Measurements from ENCODE around the gene DAB2IP. TPM values are rescaled to one million over a fixed set of nuclear protein-coding genes. Genes with fewer than 3 reads are reported as not detected.

Gene DAB2IP
- total RNA-seq, 6 experiments from 2014 or later = 23.0 to 28.2 (median 25.7) TPM

- Mint-ChIP-seq H3K9me3 (no peaks in the 10 kb centered on the region), H3K4me3 (no peak overlapping the region), H3K27me3 (ENCODE audit: insufficient read depth) (no peaks in the 10 kb centered on the region), H3K4me1 (ENCODE audit: low read depth) (peaks cover 36% of the 10 kb centered on the region), H3K27ac (peak overlapping the region; percentile 45; the same call in 1 of the 2 replicates), H3K36me3 (ENCODE audit: low read depth) (no peaks in the 10 kb centered on the region)
- no peak for TF ChIP-seq CTCF (IDR thresholded peaks at IDR 0.05)
- no peak for DNase-seq
These were observed 91.5 kb downstream of the DAB2IP start for GRCh38 chr9:121742923-121743322.

- DNase-seq = peak; percentile 92
- H3K27ac Mint-ChIP-seq = no peak overlapping the region
- peak; percentile 28 for TF ChIP-seq CTCF (IDR thresholded peaks at IDR 0.05)
These were observed 92.1 kb downstream of the DAB2IP start for GRCh38 chr9:121743441-121744001.

DNA sequence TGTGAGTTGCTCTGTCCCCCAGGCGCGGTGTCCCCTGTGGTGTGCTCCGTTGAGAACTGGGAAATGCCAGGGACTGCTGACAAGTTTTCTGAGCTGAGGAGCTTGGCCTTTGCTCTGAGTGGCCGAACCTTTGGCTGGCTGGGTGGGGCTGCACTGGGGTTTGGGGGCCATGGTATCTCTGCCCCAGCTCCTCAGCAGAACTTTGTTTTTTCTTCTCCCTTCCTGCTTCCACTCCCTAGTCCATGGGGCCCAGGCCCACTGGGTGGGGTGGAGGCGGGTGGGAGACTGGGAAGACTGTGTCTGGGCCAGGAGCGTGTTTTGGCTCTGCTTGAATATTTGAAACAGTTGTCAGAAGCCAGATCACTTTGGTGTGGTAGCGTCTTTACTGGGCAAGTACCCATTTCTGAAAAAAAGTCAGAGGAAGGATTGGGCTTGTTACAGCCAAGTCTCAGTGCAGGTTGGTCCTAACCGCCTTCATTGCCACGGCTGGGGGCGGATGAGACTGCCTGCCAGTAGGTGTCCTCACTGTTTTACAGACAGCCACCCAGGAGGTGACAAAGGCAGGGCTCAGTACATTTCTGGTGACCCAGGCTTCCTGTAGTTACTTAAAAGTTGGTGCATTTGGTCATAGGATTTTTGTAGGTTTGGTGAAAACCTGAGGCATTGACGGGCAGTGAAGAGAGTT is 92.7 kb downstream of the DAB2IP start:
- Mint-ChIP-seq H3K4me3 (no peak overlapping the region), H3K27me3 (ENCODE audit: insufficient read depth) (no peaks in the 10 kb centered on the region), H3K36me3 (ENCODE audit: low read depth) (no peaks in the 10 kb centered on the region), H3K27ac (no peak overlapping the region), H3K9me3 (no peaks in the 10 kb centered on the region), H3K4me1 (ENCODE audit: low read depth) (peaks cover 38% of the 10 kb centered on the region)
- peak; percentile 73 for TF ChIP-seq CTCF (IDR thresholded peaks at IDR 0.05)
- peak; percentile 64 for DNase-seq

More at GRCh38 chr9:121743441-121744001, 92.1 kb downstream of the DAB2IP start:
- Mint-ChIP-seq H3K9me3 (no peaks in the 10 kb centered on the region), H3K4me1 (ENCODE audit: low read depth) (peaks cover 38% of the 10 kb centered on the region), H3K36me3 (ENCODE audit: low read depth) (no peaks in the 10 kb centered on the region), H3K4me3 (no peak overlapping the region), H3K27me3 (ENCODE audit: insufficient read depth) (no peaks in the 10 kb centered on the region)

- no peaks in the 10 kb centered on the region for H3K9me3 Mint-ChIP-seq
- no peaks in the 10 kb centered on the region for H3K36me3 Mint-ChIP-seq (ENCODE audit: low read depth)
- DNase-seq = peak; percentile 37
These were observed 93.4 kb downstream of the DAB2IP start for GRCh38 chr9:121744687-121745395.

GRCh38 chr9:121745396-121745695 is 93.9 kb downstream of the DAB2IP start:
- H3K27ac Mint-ChIP-seq = no peak overlapping the region
- H3K4me1 Mint-ChIP-seq (ENCODE audit: low read depth) = peaks cover 38% of the 10 kb centered on the region
- no peak for TF ChIP-seq CTCF (IDR thresholded peaks at IDR 0.05)
- H3K27me3 Mint-ChIP-seq (ENCODE audit: insufficient read depth) = no peaks in the 10 kb centered on the region
- no peaks in the 10 kb centered on the region for H3K9me3 Mint-ChIP-seq
- H3K36me3 Mint-ChIP-seq (ENCODE audit: low read depth) = no peaks in the 10 kb centered on the region
- DNase-seq = no peak
- H3K4me3 Mint-ChIP-seq = no peak overlapping the region

More at GRCh38 chr9:121744687-121745395, 93.4 kb downstream of the DAB2IP start:
- H3K27ac Mint-ChIP-seq = no peak overlapping the region
- peaks cover 38% of the 10 kb centered on the region for H3K4me1 Mint-ChIP-seq (ENCODE audit: low read depth)
- TF ChIP-seq CTCF (IDR thresholded peaks at IDR 0.05) = peak; percentile 24; the same call in 1 of the 2 replicates
- no peak overlapping the region for H3K4me3 Mint-ChIP-seq
- H3K27me3 Mint-ChIP-seq (ENCODE audit: insufficient read depth) = no peaks in the 10 kb centered on the region
